Fibroblast of villous mesenchyme (primary cell): ENCODE measurements around the gene JPH4. TPM values are rescaled to one million over a fixed set of nuclear protein-coding genes. Genes with fewer than 3 reads are reported as not detected.
"Not testable (repeated sequence)": the region's sequence is repeated elsewhere in the genome, so short reads cannot be mapped to it uniquely, and the experiment has no call there.

Experiments used
- DNase-seq: peaks from one replicate; pipeline ENCODE4 v3.0.0-alpha.2; 2010; ENCODE audit warnings: low read depth
- H3K4me3 ChIP-seq: 2 replicates; pipeline ENCODE4 v1.5.1; 2011; ENCODE audit warnings: low read depth, mild to moderate bottlenecking, low read length
- CTCF ChIP-seq: IDR thresholded peaks from 2 replicates; pipeline ENCODE4 v1.5.1; 2012; ENCODE audit warnings: low read depth, mild to moderate bottlenecking, low read length; ENCODE audit not compliant: insufficient read depth
- total RNA-seq: library from RNA; depleted of rRNA; stranded (reverse); fragments of >200 nt; gene quantifications from 2 replicates; pipeline ENCODE4 v1.2.3, GENCODE V29; 2012

The JPH4 gene
- total RNA-seq, 1 donor: not detected

GRCh38 chr14:23539248-23540140 lies 39.1 kb downstream of the JPH4 start:
- DNase-seq: peak; percentile 41

GRCh38 chr14:23538785-23539184 lies 39.8 kb downstream of the JPH4 start:
- DNase-seq: no peak
- H3K4me3 ChIP-seq: no peak overlapping the region
- TF ChIP-seq CTCF: no peak

More at GRCh38 chr14:23539248-23540140, 39.1 kb downstream of the JPH4 start:
- TF ChIP-seq CTCF: peak; percentile 82
- H3K4me3 ChIP-seq: no peak overlapping the region

GRCh38 chr14:23538050-23538718 lies 40.4 kb downstream of the JPH4 start:
- DNase-seq: no peak
- no peak overlapping the region for H3K4me3 ChIP-seq
- TF ChIP-seq CTCF: no peak

- no peak for DNase-seq
- no peak for TF ChIP-seq CTCF
- no peak overlapping the region for H3K4me3 ChIP-seq
Observed at GRCh38 chr14:23537351-23538049, 41.1 kb downstream of the JPH4 start.

- H3K4me3 ChIP-seq, DNase-seq: not testable (repeated sequence)
Observed at GRCh38 chr14:23536906-23537305, 41.7 kb downstream of the JPH4 start.

- DNase-seq: no peak
- TF ChIP-seq CTCF: no peak
- no peak overlapping the region for H3K4me3 ChIP-seq
Observed at GRCh38 chr14:23536494-23536893, 42.1 kb downstream of the JPH4 start.

- DNase-seq: no peak
- TF ChIP-seq CTCF: no peak
- H3K4me3 ChIP-seq: no peak overlapping the region
Observed at GRCh38 chr14:23535943-23536342, 42.6 kb downstream of the JPH4 start.
